Stimulated activated naive CD4-positive, alpha-beta T cell treated with Interleukin-2 at 50 U/mL for 16 hours (primary cell): ENCODE data around the gene RASGRP2.

Experiments
- DNase-seq: peaks from one replicate; lab custom pipeline; 2025; lab: John Stamatoyannopoulos, UW

The RASGRP2 gene

GRCh38 chr11:64770120-64770519 is 26.2 kb upstream of the RASGRP2 start:
- no peak for DNase-seq

GRCh38 chr11:64769283-64769682 is 25.3 kb upstream of the RASGRP2 start:
- no peak for DNase-seq

DNA sequence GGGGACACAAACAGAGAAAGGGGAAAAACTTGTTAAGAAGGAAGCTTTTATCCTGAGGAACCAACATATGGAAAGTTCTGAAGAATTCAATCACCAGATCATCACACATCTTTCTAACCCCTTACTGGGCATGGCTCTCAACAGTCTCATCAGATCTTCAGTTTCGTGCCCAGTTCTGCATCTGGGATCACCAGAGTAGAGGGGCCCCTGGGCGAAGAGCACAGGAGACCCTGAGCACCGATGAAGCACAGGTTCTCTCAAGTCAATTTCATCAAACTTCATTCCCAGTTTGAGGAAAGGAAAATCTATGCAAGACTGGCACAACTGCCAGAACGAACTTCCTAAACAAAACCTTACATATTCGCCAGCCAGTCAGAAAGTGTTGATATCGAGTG is 24.4 kb upstream of the RASGRP2 start:
- DNase-seq: no peak

GRCh38 chr11:64767344-64768299 is 23.7 kb upstream of the RASGRP2 start:
- peak; percentile 66 for DNase-seq

GRCh38 chr11:64766881-64767280 is 22.9 kb upstream of the RASGRP2 start:
- no peak for DNase-seq

DNA sequence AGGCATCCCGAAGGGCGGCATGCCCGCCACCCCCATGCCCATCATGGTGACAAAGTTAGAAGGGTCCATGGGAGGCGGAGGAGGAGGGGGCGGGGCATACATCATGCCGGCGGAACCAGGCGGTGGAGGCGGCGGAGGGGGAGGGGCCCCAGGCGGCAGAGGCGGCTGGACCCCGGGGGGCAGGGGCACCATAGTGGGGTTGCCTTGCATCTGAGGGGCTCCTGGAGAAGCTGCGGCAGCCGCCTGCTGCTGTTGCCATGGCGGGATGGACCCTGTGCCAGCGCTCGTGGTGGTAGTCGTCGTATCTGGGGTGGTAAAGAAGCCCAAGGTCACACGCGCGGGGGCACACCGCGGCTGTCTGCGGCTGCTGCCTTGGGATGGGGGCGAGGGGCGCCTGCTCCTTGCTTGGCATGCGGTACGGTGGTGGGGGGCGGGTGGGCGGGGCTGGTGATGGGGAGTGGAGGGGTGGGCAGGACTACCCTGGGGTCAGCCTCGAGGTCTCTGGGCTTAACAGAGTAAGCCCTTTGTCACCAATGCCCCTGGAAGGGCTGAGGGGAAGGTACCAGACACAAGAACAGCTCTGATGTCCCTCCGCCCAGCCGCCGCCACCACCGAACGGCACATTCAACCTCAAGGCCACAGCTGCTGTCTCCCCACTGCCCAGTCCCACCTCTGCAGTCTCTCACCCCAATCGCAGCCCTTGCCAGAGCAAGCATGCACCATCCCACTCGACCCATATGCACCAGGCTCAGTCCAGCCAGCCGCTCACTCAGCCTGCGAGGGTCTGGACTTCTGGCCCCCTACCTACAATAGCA is 22.1 kb upstream of the RASGRP2 start:
- DNase-seq: no peak

DNA sequence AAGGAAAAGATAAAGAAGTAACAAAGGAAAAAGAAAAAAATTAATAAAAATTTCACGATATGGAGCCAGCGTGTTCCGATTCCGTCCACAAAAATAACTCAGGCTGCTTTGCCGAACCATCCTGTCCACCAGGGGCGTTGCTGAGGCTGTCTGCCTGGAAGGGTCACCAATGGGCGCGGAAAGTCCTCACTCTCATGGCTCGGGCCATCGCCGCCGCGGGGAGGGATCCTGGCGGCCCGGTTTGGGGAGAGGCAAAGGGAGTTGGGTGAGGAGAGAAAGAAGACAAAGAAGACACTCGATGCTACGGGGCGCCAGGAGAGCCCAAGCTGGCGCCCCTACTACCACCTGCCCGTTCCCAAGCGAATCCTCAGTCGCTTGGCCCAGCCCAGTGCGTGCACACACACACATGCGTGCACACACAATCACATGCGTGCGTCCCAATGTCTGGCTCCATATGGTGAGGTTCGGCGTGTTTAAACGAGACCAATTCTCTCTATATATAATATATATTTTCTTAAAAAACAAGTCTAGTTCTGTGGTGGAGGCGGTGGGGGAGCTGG is 21.4 kb upstream of the RASGRP2 start:
- no peak for DNase-seq

GRCh38 chr11:64764753-64765152 is 20.8 kb upstream of the RASGRP2 start:
- no peak for DNase-seq

DNA sequence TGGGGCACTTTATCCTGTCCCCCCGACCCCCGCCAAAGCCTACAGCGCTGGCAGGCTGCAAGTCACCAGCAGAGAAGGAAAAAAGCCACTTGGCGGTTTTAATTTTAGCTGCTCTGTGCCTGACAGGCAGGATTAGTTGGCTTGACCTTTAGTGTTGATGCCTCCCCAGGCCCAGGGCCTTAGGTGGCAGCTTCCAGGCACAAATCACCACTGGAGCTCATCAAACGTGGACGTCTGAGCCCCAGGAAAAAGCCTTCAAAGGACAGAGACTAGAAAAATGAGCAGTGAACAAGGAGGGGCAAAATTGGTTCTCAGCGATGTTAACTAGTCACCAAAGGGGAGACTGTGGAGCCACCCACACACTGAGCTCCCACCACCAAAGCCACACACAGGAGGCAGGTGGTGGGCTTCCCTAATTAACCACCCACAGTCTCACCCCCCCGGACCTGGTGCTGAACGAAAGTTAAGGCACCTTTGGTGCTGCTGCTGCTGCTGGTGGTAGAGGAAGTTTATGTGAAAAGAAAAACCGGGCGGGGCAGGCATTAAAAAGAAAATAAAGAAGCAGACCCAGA is 20.2 kb upstream of the RASGRP2 start:
- peak; percentile 47 for DNase-seq

- DNase-seq: no peak
These were observed 19.6 kb upstream of the RASGRP2 start for GRCh38 chr11:64763526-64764039.

DNA sequence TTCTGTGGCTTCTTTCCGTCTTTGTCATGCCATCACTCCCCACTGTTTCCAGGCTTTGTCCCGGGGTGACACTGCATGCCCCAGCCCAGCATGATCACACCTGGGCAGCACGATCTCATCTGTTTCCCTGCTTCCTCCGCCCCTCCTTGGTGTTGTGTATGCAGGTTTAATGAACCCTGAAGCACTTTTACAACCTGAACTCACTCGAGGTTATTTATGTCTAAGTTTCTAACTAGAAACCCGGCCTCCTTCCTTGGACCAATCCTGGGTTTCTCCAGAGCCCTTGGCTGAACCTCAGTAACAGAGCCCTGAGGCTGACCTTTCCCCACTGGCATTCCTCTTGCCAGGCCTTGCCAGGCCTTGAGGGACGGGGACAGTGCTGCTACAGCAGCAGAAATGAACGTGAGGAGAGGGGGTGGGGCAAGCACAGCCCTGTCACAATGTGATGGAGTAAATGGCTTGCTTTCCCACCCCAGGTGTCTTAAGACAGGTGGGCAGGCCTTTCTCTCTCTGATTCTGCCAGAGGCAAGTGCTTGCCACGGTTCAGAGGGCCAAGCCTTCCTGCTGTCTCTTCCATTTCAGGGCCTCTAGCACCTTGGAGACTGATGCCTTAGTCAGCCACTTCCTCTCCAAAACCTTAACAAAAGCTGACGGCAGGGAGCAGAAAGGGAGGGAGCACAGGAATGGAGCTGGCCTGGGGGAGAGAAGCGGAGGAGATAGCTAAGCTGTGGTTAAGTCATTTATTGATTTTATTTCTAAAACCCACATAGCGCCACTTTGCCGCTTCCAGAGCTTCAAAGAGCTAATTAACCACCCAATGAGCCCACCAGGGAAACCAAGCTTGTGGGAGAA is 19.0 kb upstream of the RASGRP2 start:
- no peak for DNase-seq

DNA sequence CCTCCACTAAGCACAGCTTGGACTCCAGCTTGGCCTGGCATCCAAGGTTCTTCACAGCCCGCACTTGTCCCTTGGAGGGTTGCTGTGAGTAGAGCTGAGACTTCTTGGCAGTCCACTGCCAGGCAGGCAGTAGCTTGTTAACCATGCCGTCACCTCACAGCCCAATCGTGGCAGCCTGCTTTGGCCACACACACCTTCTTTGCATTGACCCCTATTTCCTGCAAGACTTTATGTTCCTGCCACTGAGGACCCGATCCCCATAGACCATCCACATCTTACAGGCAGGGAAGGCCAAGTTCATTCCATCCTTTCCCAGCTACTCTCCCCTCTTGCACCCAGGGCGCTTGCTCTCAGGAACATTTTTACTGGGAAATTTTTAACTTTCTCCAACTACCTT is 18.3 kb upstream of the RASGRP2 start:
- DNase-seq: no peak

DNA sequence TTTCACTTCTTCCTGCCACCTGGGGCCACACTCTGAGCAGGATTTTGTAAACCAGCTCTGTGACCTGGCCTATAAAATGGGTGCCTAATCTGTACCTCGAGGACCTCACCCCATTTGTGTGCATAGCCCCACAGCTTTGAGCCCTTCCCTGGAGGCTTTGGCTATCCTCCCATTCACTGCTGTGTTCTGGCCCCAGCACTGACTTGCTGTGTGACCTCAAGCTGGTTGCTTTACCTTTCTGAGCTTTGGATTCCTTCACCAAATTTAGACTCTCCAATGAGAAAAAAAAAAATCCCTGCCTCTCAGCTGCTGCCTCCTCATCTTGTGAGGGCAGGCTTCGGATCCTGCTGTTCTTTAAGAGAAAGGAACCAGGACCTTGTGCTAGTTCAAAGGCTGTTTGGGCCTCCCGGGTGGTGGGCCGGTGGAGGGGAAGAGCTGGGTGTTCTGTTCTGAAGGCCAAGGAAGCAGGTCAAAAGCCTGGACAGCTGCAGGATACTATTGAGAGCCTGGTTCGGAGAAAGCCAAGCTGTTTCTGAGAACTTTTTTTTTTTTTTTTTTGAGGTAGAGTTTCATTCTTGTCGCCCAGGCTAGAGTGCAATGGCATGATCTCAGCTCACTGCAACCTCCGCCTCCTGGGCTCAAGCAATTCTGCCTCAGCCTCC is 16.9 kb upstream of the RASGRP2 start:
- no peak for DNase-seq

- DNase-seq: no peak
These were observed 16.1 kb upstream of the RASGRP2 start, which contains the start of gene PYGM for GRCh38 chr11:64759722-64760719. TSS of gene PYGM (minus strand) at chr11:64759974. CDS start at chr11:64759898, 76 bp downstream.

DNA sequence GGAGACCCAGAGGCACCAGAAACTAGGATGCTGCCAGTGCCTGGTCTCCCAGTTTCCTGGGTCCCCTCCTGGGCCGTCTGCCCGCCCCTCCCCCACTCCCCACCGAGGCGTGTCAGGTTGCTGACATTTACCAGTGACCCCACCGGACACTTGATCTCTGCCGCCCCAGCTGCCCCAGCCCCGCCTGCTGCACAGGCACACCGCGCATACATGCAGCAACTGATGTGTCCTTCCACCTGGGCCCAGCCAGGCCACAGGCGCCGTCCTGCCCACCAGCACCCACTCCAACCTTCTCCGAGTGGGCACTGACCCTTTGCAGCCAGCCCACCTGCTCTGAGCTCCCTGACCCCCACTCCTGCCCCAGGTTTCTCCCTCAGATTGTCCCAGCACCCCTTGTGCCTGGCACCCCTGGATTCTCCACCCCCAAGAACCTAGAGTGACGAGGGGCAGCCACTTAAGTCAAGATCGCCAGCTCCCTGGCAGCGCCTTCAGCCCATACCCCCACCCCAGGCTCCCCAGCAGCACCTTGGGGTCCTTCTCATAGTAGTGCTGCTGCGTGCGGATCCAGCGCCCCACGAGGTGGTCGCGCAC is 15.3 kb upstream of the RASGRP2 start:
- DNase-seq: no peak

DNA sequence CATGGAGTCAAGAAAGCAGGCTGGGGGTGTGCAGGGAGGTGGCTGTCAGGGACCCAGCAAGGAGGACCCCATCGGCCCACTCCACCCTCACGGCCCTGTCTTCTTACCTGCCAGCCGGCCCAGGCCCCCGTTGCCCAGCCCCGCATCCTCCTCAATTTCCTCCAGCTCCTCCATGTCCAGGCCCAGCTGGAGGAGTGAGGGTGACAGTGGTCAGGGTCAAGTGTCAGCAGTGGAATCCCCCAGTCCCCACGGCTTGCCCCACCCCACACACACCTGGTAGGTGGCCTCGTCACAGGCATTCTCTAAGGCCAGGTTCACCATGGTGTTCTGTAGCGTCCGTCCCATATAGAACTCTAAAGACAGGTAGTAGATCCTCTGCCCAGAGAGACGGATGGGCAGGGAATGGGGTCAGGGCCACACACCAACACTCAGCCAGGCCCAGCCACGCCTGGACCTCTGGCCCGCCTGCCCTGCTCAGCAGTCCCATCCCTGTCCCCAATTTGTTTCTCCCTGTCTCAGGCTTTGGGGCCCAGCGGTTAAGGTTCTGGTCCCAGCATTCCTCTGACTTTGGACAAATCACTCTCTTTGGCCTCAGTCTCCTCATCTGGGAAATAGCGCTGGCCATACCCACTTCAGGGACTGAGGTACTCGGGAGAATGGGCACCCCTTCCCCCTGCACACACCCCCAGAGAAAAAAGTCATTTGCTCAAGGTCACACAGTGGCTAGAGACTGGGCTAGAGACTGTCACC is 14.6 kb upstream of the RASGRP2 start:
- no peak for DNase-seq

GRCh38 chr11:64757549-64758329 is 13.8 kb upstream of the RASGRP2 start:
- DNase-seq: no peak
